Measurements from ENCODE around the gene ABHD12B.

The ABHD12B gene, protein sequence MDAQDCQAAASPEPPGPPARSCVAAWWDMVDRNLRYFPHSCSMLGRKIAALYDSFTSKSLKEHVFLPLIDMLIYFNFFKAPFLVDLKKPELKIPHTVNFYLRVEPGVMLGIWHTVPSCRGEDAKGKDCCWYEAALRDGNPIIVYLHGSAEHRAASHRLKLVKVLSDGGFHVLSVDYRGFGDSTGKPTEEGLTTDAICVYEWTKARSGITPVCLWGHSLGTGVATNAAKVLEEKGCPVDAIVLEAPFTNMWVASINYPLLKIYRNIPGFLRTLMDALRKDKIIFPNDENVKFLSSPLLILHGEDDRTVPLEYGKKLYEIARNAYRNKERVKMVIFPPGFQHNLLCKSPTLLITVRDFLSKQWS

DNA sequence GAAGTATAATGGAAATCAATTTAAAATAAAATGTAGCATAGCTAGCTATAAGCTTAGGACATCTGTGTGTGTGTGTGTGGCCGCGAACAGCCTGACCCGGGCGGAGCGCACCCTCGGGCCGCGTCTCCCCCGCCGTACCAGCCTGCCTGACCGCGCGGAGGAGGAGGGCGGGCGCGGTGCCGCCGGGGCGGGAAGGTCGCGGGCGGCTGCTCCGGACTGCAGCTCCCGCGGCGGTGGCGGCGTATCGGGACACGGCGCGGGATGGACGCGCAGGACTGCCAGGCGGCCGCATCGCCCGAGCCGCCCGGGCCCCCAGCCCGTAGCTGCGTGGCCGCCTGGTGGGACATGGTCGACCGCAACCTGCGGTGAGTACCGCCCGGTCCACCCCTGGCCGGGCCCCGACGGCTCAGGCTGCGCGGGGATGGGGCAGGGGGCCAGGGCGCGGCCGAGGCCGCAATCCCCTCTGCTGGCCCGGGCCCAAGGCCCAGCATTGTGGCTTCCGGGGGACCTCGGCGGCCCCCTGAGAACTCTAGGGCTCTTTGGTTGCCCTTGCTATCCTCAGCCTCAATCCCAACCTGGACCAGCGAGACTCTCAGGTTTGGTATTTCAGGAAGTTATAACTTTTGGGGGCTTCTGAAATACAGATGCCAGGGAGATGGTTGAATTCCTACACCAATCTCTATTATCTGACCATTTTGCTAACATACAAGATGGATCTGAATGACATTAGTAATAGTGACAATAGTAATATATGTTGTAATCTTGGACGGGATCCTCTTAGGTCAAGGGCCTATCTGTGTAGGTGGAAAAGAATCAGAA, at the start of gene ABHD12B:
Gene ABHD12B, plus strand, starts transcription at position 140 of the 819 bp plus-strand sequence. Its CDS starts 122 bp downstream, at position 262.
- no peak for DNase-seq (ENCODE audit: low read depth in 3 of 3)

DNA sequence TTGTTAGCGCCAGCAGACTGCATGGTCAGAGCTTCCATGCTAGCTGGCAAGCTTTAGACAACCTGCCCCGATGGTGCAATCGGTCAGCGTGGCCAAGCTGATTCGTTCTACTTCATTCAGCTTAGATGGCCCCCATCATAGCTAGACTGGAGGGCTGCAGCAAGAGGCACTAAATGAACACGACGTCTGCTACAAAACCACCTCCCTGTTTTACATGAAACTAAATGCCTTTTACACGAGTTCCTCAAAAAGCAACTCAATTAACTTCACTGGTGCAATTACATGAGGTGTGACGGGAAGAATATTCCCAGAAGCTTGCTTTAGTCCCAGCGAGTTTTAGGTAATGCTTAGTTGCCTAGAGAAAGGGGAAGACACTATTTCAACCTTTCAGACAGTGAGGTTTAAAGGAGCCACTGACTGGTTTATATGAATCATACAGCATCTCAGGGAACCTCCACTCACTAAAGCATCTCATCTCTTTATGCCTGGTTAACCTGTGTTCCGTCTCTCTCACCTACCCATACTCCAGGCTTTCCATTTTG, 49.3 kb upstream of the ABHD12B start:
- no peak for DNase-seq (ENCODE audit: low read depth in 3 of 3)

DNA sequence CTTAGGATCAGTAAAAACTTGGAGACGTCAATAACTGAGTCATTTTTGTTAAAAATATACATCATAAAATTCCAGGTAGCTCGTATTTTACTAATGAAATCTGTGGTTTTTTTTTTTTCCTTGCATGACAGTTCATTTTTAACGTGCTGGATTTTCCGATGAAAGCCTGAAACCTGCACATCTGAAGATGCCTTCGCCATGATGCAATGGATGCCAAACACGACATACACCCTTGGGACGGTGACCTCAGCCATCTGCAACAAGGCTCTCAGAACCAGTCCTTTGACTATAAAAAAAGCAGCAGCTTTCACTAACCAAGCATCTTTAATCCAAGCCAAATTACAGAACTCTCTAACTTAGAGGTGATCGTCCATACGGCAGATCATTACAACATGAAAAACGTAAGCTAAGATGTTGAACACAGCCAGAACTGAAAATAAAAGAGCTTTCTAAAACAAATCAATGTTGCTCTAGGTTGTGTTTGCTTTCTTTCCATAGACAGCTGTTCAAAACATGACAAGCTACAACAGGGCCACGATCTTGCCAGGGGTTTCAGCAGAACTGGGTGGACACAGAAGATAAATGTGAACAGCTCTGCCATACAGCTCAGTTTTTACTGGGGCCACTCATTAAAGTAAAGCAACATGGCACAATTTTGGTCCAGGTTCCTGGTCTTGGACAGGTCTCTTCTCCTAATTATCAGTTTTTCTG, 48.6 kb upstream of the ABHD12B start:
- DNase-seq (ENCODE audit: low read depth in 3 of 3): no peak

DNA sequence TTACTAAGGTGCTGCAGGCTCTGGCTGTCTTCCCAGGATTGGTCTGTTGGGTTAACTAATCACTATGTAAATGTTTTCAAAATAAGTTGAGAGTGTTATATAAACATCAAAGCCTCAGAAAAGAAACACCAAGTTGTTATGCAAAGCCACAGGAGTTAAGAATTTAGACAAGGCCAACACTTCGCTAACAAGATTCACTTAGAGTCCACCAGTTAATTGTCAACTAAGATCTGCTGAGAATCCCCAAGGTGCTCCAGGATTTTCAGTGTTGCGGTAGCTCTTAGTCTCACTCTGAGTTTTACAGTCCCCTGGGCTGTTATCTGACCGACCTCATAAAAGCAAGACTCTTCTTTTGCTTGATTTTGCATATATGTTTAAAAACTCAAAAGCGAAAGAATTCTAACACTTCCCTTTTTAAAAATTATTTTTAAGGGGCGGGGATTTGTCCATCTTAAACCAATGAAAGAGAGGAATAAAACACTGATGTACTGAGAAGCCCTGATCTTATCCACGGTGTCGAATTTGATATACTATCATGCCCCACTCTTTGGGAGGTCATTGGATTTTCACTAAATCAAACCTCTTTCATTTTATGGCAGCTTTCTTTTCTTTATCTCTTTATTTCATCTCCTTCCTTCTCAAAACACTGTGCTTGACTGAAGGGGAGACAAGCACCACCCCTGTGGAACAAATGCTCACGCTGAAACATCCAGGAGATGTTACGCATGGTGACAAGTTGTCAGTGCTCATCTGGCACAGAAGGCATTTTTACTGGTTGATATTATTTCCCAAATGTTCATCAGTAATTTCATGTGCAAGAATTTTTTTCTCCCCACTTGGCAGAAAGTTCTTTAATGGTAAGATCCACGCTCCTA, 47.9 kb upstream of the ABHD12B start:
- DNase-seq (ENCODE audit: low read depth in 3 of 3): no peak

DNA sequence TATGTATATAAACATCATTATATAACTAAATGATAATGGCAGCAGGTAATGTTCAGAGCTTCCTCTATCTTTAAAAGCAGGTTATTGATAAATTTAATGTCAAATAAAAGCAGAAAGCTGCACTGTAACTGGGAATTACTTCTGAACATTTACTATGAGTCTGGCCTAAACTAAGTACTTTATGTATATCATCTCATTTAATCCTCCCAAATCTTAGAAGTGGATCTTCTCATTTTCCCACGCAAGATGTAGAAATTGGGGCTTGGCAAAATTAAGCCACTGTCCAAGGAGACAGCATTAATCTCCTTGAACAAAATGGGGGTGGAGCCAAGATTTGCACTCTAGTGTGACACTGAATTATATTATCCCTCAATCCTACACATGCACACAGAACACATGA, 46.5 kb upstream of the ABHD12B start:
- DNase-seq (ENCODE audit: low read depth in 3 of 3): no peak

DNA sequence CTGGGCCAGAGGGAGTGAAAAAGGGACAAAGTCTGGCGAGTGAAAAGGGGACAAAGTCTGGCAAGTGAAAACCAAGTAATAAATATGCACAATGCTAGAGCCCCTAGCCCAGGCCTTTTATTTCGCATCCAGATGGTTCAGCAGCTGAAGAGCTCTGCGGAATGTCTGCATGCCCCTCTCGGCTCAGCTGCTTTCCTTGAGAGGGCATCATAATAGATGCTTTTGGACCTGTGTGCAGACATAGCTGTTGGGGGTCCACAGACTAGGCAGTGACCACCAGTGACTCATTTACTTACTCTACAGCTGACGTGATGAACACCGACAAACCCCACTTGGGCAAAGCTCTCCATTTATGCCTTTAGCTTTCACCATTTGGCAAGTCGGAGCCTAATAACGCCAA, 45.2 kb upstream of the ABHD12B start:
- DNase-seq (ENCODE audit: low read depth in 3 of 3): no peak

DNA sequence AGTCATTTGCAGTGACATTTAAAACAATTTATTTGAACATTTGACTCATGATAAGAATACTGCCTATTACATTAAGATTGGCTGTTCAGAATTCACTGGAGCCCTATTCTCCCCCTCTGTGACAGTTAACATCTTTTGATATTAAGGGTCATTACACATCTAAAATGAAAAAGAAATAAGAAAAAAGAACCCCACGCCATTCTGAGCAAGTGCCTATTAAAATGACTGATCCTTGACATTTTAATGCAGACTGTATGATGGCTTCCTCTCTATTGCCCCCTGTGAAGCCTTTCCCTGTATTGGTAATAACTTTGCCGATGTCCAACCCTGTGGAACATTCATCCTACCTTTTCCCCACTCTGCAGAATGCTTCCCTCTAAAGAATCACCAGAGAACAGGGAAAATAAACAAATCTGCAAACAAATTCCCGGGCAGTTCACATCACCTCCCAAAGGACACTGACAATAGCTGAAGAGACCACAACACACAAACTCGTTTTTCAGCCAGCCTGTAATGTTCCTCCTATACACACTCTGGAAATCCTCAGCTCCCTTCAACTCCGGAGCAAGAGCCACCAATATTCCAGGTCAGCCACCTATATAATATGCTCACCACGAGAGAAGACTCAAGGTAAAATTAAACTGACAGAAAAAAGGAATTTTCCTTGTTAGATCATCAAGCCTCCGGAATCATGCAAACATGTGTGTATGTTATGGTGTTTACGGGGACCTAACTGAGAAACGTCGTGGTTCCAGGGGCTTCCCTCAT, 42.9 kb upstream of the ABHD12B start:
- DNase-seq (ENCODE audit: low read depth in 3 of 3): no peak

DNA sequence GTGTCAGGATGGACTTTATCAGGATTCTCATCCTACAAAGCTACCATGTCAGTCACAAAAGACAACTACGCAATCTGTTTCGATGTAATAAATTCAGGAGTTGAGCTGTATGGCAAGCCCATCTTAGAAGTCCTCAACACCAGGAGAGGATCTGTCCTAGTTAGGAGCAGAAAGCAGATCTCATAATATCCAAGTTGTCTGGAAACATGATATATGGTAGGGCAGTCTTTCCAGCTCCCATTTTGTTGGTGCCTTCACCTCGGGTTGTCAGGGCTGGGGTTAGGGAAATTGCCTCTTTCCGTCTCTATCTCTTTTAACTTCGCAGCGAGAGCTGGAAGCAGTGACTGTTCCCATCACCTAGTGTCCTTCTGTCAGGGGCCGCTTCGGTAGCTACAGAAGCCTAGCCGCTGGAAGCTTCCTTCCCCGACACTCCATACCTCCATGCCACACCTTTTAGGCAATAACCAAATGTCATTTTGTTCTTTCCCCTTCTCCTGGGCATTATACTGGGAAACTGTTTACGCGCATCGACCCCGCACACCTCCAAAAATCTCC, 42.3 kb upstream of the ABHD12B start:
- no peak for DNase-seq (ENCODE audit: low read depth in 3 of 3)

DNA sequence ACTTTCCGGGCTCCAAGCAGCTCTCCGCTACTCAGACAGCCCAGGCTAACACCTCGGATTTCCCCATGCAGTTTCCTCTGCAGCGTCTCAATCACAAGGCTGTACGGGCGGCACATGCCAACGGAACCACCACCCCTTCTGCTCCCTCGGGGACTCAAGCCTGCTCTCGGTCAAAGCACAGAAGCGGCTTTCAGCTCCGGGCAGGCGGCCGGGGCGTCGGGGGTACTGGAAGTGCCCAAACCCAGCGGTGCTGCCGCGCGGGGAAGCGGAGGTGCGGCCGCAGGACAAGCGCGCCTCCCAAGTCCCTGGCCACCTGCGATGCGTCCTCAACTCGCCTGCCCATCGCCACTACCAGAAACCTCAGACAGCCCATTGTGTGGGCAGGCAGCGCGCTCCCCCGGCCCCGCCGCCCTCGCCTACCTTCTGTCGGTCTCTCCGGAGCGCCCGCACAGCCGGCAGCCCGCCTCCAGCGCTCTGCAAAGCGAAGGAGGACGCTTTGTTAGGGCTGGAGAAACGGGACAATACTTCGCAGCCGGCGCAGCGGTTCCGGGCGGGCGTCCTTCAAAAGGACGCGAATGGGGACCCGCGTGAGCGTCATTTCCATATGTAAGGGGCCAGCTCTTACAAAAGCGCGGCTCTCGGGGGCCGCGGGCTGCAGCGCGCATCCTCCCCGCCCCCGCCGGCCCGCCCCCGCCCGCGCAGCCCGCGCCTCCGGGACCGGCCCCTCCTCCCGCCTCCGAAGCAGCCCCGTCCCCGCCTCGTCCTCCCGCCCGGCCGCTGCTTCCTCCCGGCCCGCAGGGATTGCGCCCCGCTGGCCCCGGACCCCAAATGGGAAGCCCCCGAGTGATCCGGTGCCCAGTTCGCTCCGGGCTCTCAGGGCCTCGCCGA, 41.6 kb upstream of the ABHD12B start:
- peak; percentile 42 to 64 (median 52) for DNase-seq (ENCODE audit: low read depth in 3 of 3)

DNA sequence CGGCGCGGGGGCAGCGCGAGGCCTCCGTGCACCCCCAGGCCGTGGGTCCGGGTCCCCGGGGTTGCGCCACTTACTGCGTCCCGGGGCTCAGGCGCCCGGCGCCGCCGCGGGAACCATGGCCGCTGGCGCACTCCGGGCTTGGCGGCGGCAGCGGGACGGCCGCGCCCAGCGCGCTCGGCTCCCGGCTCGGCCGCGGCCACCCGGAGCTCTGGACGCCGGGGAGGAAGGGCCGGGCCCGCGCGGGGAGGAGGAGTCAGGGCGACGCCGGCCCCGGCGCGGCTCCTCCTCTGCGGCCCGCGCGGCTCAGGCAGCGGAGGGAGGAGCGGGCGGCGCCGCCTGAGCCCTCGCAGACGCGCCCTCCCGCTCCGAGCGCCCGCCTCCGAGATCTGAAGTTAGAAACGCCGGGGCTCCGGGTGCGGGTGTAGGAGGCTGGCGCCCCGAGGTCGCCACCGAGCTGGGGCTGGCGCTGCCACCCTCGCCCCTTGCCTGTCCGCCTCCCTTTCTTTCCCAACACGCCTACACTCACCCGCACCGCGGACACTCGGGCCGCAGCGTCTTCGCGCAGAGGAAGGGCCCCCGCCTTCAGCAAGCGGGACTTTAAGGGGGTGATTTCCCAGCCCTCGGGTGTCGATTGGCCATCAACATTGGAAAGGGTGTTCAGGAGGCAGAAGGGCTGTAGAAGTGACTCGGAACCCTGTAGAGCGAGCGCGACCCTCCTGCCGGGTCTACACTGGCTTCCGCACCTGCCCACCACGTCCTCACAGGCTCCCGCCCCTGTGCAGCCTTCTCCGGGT, 40.7 kb upstream of the ABHD12B start, which contains the start of gene NIN:
Gene NIN, minus strand, starts transcription at position 231 of the 794 bp plus-strand sequence. CDS start 9,106 bp downstream, outside the sequence.
- DNase-seq (ENCODE audit: low read depth in 3 of 3): peak; percentile 46 to 59 (median 48)

DNA sequence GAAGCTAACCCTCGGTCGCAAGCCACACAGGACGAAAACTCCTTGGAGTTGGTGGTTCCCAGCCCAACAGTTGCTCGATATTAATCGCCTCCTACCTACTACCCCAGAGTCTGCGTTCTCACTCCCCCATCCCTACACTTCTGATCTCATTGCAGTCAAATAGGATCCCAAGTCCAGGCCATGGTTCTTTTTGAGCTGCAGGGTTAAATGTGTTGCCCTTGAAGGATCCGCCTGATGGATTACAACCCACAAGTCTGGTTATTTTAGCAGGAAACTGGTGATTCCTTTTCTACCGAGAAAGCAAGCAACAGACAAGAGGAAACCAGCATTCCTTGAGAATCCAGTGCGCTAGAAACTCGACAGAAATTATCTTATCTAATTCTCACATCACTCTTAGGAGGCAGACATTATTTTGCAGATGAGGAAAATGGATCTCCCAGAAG, 40.1 kb upstream of the ABHD12B start:
- no peak for DNase-seq (ENCODE audit: low read depth in 3 of 3)

DNA sequence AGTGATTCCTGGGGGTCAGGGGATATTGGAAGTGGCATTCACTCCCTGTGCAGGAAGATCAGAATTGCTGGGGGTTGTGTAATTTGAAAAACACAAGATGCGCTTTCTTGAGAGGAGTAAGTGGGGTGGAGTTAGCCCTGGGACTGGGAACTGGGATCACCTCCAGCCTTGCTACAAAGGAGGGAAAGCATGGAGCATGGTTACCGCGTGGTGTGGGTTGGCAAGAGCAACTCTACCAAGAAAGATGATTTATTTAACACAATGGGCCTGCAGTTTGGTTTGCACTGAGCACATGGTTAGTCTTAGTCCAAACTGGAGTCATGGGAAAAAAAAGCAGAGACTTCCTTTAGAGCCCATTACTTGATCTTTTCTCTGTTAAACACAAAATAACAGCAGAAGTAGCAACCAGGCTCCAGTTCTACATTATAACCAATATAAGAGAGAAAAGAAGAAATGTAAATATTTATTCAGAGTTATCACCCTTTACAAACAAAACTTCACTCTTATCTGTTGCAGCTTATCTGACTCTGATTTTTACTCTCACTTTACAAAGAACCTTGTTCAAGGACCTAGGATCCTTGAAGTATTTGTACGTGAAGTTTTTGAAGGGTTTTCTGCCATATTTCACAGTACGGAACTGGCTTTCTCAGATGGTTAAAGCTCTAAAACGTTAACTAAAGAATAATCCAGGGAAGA, 38.8 kb upstream of the ABHD12B start:
- DNase-seq (ENCODE audit: low read depth in 3 of 3): no peak

DNA sequence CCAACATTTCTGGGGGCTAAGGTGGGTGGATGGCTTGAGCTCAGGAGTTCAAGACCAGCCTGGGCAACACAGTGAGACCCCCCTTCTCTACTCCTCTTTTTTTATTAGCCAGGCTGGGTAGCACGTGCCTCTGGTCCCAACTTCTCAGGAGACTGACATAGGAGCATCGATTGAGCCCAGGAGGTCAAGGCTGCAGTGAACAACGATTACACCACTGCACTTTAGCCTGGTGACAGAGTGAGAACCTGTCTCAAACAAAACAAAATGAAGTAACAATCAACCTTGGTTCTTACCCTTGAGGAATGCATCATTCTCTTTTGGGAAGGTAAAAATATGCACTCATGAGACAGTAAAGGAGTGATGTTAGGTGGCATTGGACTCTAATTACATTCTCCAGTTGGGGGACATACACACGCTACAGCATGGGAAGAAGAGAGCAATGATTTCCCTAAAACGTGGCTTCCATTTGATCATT, 37.0 kb upstream of the ABHD12B start:
- no peak for DNase-seq (ENCODE audit: low read depth in 3 of 3)

DNA sequence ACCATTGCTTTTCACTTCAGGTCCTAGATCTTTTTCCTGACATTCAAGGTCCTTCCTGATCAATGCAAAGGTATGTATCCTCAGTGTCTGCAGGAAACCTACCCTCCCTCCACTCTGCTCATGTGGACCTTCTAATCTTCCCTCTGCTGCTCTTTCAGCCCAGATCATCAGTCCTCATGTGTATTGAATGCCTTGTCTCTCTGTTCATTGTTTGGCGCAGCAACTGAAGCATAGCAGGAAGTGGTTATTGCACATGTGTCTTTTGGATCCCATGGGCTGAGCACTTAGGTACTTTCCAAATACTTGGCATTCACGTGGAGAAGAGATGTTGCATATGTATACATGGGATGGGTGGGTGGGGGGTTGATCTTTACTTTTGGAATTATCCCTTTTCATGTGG, 36.6 kb upstream of the ABHD12B start:
- no peak for DNase-seq (ENCODE audit: low read depth in 3 of 3)

DNA sequence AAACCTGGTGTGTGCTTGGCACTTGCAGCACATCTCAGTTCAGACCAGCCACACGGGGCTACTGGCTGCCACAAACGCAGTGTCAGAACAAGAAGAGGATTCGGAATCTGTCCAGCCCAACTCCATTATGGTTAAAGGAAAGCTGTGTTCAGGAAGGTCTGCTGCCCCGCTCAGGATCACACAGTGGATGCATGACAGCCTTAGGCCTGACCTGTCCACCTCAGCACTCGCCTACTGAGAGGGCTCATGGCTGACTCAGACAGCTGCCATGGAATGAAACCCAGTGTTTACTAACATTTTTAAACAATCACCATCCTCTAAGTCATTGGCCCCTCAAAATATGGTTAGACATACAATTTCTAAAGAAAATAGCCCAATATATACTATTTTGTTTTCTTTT, 35.3 kb upstream of the ABHD12B start:
- no peak for DNase-seq (ENCODE audit: low read depth in 3 of 3)

DNA sequence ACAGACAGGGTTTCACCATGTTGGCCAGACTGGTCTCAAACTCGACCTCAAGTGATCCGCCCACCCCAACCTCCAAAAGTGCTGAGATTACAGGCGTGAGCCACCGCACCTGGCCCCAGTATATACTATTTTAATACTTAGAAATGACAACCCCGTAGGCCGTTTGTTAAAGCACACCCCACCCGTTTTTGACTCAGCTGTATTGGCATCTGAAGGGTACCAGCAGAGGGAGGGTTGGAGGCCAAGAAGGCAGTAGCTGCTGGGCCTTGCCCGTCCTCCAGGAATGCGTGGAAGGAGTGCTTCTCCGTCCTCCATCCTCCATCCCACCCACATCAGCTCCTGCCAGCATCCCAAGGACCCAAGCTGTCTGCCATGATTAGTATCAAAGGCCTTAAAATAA, 34.6 kb upstream of the ABHD12B start:
- DNase-seq (ENCODE audit: low read depth in 3 of 3): no peak

DNA sequence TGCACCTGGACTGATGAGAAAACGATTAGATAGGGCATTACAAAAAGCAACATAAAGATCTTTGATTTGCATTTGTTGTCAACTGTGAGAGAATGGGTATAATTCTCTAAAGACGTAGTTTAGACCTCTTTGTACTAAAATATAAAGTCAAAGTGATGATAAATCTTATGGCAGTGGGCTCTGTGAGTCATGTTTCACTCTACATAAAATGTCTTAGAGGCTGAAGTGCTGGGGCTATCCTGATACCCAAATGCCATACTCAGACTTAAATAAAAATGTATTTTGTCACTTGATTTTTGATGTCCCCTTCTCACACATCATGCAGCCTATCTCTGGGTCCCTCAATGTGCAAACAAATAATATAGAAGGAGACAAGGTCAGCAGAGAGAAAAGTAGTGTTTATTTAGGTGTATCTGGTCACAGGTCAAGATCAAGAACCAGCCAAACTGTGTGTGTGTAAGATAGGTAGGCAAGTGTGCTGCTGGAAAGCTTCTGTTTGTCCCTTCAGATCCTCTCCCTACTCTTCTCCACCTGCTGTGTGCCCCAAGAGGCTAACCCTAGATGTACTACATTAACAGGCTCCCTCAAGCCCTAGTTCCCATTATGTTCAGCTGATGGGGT, 33.9 kb upstream of the ABHD12B start:
- no peak for DNase-seq (ENCODE audit: low read depth in 3 of 3)

All from stimulated activated CD4-positive, alpha-beta T cell treated with anti-CD3 and anti-CD28 coated beads, TNF-alpha, amount 100 ng/mL, for 4 hours (primary cell).